Keratinocyte (primary cell): ENCODE data around the gene TMEM87B. TPM values are rescaled to one million over a fixed set of nuclear protein-coding genes. Genes with fewer than 3 reads are reported as not detected.
"Not testable (repeated sequence)": the region's sequence is repeated elsewhere in the genome, so short reads cannot be mapped to it uniquely, and the experiment has no call there.

Experiments
- DNase-seq: peaks from one replicate; pipeline ENCODE4 v3.0.0-alpha.2; 2011; ENCODE audit warnings: low read depth, missing footprints, low spot score
- FAIRE-seq: peaks from 2 replicates; lab custom pipeline; 2011; peaks lifted over from hg19 to GRCh38; lab: Jason Lieb, UNC
- H2AFZ ChIP-seq: 2 replicates; pipeline ENCODE4 v1.6.0; 2012; ENCODE audit warnings: low read length, control low read depth, inconsistent platforms; ENCODE audit not compliant: control insufficient read depth
- H3K27ac ChIP-seq: 2 replicates; pipeline ENCODE4 v1.5.1; 2011; ENCODE audit warnings: low read length; ENCODE audit not compliant: control insufficient read depth, insufficient read depth
- H3K27me3 ChIP-seq: 3 replicates; pipeline ENCODE4 v1.6.0; 2011; ENCODE audit warnings: low read length; ENCODE audit not compliant: control insufficient read depth, insufficient read depth; ENCODE audit errors: extremely low read depth
- H3K36me3 ChIP-seq, 2 experiments: 2 replicates in 1 of 2; 3 replicates in 1 of 2; pipeline ENCODE4 v1.5.1; 2011; ENCODE audit warnings: low read length in 2 of 2, mild to moderate bottlenecking in 1 of 2; ENCODE audit not compliant: control insufficient read depth in 2 of 2, insufficient read depth in 2 of 2; ENCODE audit errors: extremely low read depth in 1 of 2
- H3K4me1 ChIP-seq: 3 replicates; pipeline ENCODE4 v1.5.1; 2011; ENCODE audit warnings: low read length; ENCODE audit not compliant: control insufficient read depth, insufficient read depth; ENCODE audit errors: extremely low read depth
- H3K4me2 ChIP-seq: 3 replicates; pipeline ENCODE4 v1.6.0; 2011; ENCODE audit warnings: low read depth, low read length; ENCODE audit not compliant: control insufficient read depth, insufficient read depth; ENCODE audit errors: extremely low read depth
- H3K4me3 ChIP-seq, 3 experiments: fragments of 200-600 bp in 1 of 3; sonication (generic) in 1 of 3; 2 replicates in 2 of 3; 3 replicates in 1 of 3; pipeline ENCODE4 v1.5.1; 2011 to 2016; ENCODE audit warnings: low read length in 3 of 3, mild to moderate bottlenecking in 3 of 3, control low read depth in 2 of 3, inconsistent platforms in 1 of 3, low read depth in 1 of 3, mixed read lengths in 1 of 3, mixed run types in 1 of 3, moderate library complexity in 1 of 3; ENCODE audit not compliant: control insufficient read depth in 2 of 3, insufficient read depth in 2 of 3; ENCODE audit errors: extremely low read depth in 1 of 3
- H3K79me2 ChIP-seq: 2 replicates; pipeline ENCODE4 v1.6.0; 2012; ENCODE audit warnings: low read length; ENCODE audit not compliant: control insufficient read depth, insufficient read depth
- H3K9ac ChIP-seq: 3 replicates; pipeline ENCODE4 v1.6.0; 2011; ENCODE audit warnings: low read length; ENCODE audit not compliant: control insufficient read depth, insufficient read depth; ENCODE audit errors: extremely low read depth
- H3K9me1 ChIP-seq: 3 replicates; pipeline ENCODE4 v1.6.0; 2011; ENCODE audit warnings: low read length; ENCODE audit not compliant: control insufficient read depth, insufficient read depth; ENCODE audit errors: extremely low read depth
- H3K9me3 ChIP-seq: 2 replicates; pipeline ENCODE4 v1.5.1; 2012; ENCODE audit warnings: low read depth, low read length; ENCODE audit not compliant: control insufficient read depth
- H4K20me1 ChIP-seq: 3 replicates; pipeline ENCODE4 v1.6.0; 2011; ENCODE audit warnings: low read length; ENCODE audit not compliant: control insufficient read depth, insufficient read depth; ENCODE audit errors: extremely low read depth
- CTCF ChIP-seq, 3 experiments: IDR thresholded peaks in 1 of 3; conservative IDR thresholded peaks in 1 of 3; optimal IDR thresholded peaks in 1 of 3; 2 replicates in 2 of 3; 3 replicates in 1 of 3; pipeline versions ENCODE3 to v1.5.1; 2011; ENCODE audit warnings: low read length in 3 of 3, mild to moderate bottlenecking in 3 of 3, moderate library complexity in 2 of 3, control low read depth in 1 of 3, inconsistent platforms in 1 of 3; ENCODE audit not compliant: insufficient read depth in 2 of 3; ENCODE audit errors: extremely low read depth in 1 of 3
- EZH2 ChIP-seq: IDR thresholded peaks from one replicate; pipeline ENCODE4 v1.6.1; 2012; ENCODE audit warnings: inconsistent platforms, mild to moderate bottlenecking, low read length, moderate library complexity
- dilution Hi-C: fragments of 300-500 bp; cut with MboI; formaldehyde crosslinking; loops from one replicate; pipeline ENCODE4 v1.7.0; 2020; ENCODE audit warnings: low sequenced_read_pairs; ENCODE audit not compliant: extremely low pct_ligation_motif_present
- polyA plus RNA-seq, 5 experiments: library from polyadenylated mRNA; depleted of rRNA in 3 of 5; stranded (reverse) in 3 of 5; stranded (forward) in 1 of 5; unstranded in 1 of 5; fragments of >200 nt; gene quantifications; 1 replicate in 1 of 5; 2 replicates in 3 of 5; 3 replicates in 1 of 5; pipeline versions ENCODE4 v1.2.1 to v1.2.3, GENCODE V29; 2011 to 2012; ENCODE audit warnings: missing spikeins in 2 of 5, low read depth in 1 of 5, low replicate concordance in 1 of 5

Gene TMEM87B
- polyA plus RNA-seq, 1 donor (not counting 4 experiments of a cell fraction or from before 2014, with no cell fraction given): 37.3 TPM

GRCh38 chr2:112139661-112140204 is 84.7 kb downstream of the TMEM87B start:
- H3K9me1 ChIP-seq, dilution Hi-C loops, H3K79me2 ChIP-seq, H3K4me2 ChIP-seq, H2AFZ ChIP-seq, FAIRE-seq, H3K9me3 ChIP-seq, H3K27ac ChIP-seq, H3K9ac ChIP-seq, H3K4me3 ChIP-seq, DNase-seq, H4K20me1 ChIP-seq, H3K36me3 ChIP-seq: not testable (repeated sequence)
- Histone ChIP-seq H3K4me1 (peaks cover 10% of the 10 kb centered on the region), H3K27me3 (peaks cover 32% of the 10 kb centered on the region)

- Histone ChIP-seq H4K20me1 (no peaks in the 10 kb centered on the region), H3K27ac (no peak overlapping the region), H3K4me1 (peaks cover 10% of the 10 kb centered on the region), H3K79me2 (no peaks in the 10 kb centered on the region), H3K9me1 (no peaks in the 10 kb centered on the region), H3K27me3 (peaks cover 32% of the 10 kb centered on the region), H3K36me3 (no peaks in the 10 kb centered on the region), H3K9ac (no peak overlapping the region), H3K4me2 (no peak overlapping the region), H2AFZ (no peak overlapping the region), H3K9me3 (no peaks in the 10 kb centered on the region), H3K4me3 (no peak overlapping the region)
- FAIRE-seq (no peak), DNase-seq (no peak)
- dilution Hi-C loops: no loop called here
- no peak for TF ChIP-seq CTCF (optimal IDR thresholded peaks at IDR 0.05 in 1 of 3, IDR thresholded peaks at IDR 0.05 in 1 of 3, conservative IDR thresholded peaks at IDR 0.05 in 1 of 3; ENCODE audit: extremely low read depth in 1 of 3, insufficient read depth in 2 of 3, low read length in 3 of 3)
- no peak for TF ChIP-seq EZH2
Observed at GRCh38 chr2:112140205-112140802, 85.2 kb downstream of the TMEM87B start.
